Smooth muscle cell (in vitro differentiated cells): ENCODE results near the gene HS2ST1. TPM values are rescaled to one million over a fixed set of nuclear protein-coding genes. Genes with fewer than 3 reads are reported as not detected.

Experiments used
- DNase-seq: peaks from one replicate; lab custom pipeline; 2025; ENCODE audit not compliant: unreplicated experiment; lab: John Stamatoyannopoulos, UW
- H2AFZ ChIP-seq: fragments of 200-600 bp; sonication (generic); 2 replicates; pipeline ENCODE4 v1.6.0; 2016; ENCODE audit warnings: antibody characterized with exemption, low read depth, mild to moderate bottlenecking
- H3F3A ChIP-seq: fragments of 200-600 bp; sonication (generic); 2 replicates; pipeline ENCODE4 v1.6.0; 2017; ENCODE audit warnings: antibody characterized with exemption, low read depth
- H3K27ac ChIP-seq: fragments of 200-600 bp; sonication (generic); 2 replicates; pipeline ENCODE4 v1.5.1; 2016; ENCODE audit warnings: low read depth, mild to moderate bottlenecking
- H3K27me3 ChIP-seq: fragments of 200-600 bp; sonication (generic); 2 replicates; pipeline ENCODE4 v1.6.1; 2016; ENCODE audit warnings: low read depth, mild to moderate bottlenecking
- H3K36me3 ChIP-seq: fragments of 200-600 bp; sonication (generic); 2 replicates; pipeline ENCODE4 v1.5.1; 2016; ENCODE audit warnings: low read depth
- H3K4me1 ChIP-seq: fragments of 200-600 bp; sonication (generic); 2 replicates; pipeline ENCODE4 v1.5.1; 2016; ENCODE audit warnings: low read depth
- H3K4me2 ChIP-seq: fragments of 200-600 bp; sonication (generic); 2 replicates; pipeline ENCODE4 v1.6.0; 2016; ENCODE audit warnings: mild to moderate bottlenecking
- H3K4me3 ChIP-seq: fragments of 200-600 bp; sonication (generic); 2 replicates; pipeline ENCODE4 v1.5.1; 2016; ENCODE audit warnings: mild to moderate bottlenecking
- H3K79me2 ChIP-seq: fragments of 200-600 bp; sonication (generic); 2 replicates; pipeline ENCODE4 v1.6.0; 2016; ENCODE audit warnings: low read depth, mild to moderate bottlenecking
- H3K9ac ChIP-seq: fragments of 200-600 bp; sonication (generic); 2 replicates; pipeline ENCODE4 v1.6.0; 2016; ENCODE audit warnings: low read depth
- H3K9me3 ChIP-seq: fragments of 200-600 bp; sonication (generic); replicated peaks from 2 replicates; pipeline ENCODE4 v1.5.1; 2016; ENCODE audit warnings: low read depth
- H4K20me1 ChIP-seq: fragments of 200-600 bp; sonication (generic); 2 replicates; pipeline ENCODE4 v1.6.0; 2016; ENCODE audit warnings: low read depth
- WGBS: methylation state at CpG from one replicate; pipeline ENCODE4 v1.1.7; 2016; ENCODE audit warnings: low lambda C conversion rate; 5-methylcytosine and 5-hydroxymethylcytosine counted together
- polyA plus RNA-seq: library from polyadenylated mRNA; unstranded; fragments of >200 nt; fragmentation: Nextera tagmentation; extraction: Ambion mirVana; gene quantifications from 2 replicates; pipeline ENCODE4 v1.2.1, GENCODE V29; 2016
- total RNA-seq: library from RNA; depleted of rRNA; stranded (reverse); fragments of >200 nt; gene quantifications from 2 replicates; pipeline ENCODE4 v1.2.3, GENCODE V29; 2014
- TF ChIP-seq, protein P1 (sequence below): fragments of 200-600 bp; sonication (generic); IDR thresholded peaks from 2 replicates; pipeline ENCODE4 v1.5.1; 2017; ENCODE audit warnings: borderline replicate concordance, mild to moderate bottlenecking, antibody characterized with exemption; ENCODE audit not compliant: insufficient read depth, poor library complexity, severe bottlenecking

Gene HS2ST1
- total and polyA plus RNA-seq, 2 experiments from 2014 or later = 14.6 to 35.6 TPM

DNA sequence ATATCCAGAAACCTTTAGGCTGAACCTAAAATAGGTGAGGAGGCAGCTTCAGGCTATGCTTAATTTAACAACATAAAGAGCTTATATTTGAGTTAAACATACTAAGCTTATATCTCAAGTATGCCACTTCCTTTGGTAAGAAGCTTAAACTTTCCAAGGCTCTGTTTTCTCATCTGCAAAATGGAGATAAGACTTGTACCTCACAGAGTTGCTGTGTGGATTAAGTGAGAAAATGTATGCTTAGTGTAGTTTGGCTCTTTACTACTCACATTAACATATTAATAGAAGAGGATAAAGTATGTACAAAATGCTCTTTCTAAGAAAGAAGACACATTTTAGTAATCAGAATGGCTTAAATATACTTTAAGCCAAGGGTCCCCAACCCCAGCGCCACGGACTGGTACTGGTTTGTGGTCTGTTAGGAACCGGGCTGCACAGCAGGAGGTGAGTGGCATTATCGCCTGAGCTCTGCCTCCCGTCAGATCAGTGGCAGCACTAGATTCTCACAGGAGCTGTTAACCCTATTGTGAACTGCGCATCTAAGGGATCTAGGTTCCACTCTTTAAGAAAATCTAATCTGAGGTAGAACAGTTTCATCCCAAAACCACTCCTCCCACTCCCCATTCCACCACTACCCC lies 77.2 kb downstream of the HS2ST1 start:
- no peak overlapping the region for H3K9ac ChIP-seq

DNA sequence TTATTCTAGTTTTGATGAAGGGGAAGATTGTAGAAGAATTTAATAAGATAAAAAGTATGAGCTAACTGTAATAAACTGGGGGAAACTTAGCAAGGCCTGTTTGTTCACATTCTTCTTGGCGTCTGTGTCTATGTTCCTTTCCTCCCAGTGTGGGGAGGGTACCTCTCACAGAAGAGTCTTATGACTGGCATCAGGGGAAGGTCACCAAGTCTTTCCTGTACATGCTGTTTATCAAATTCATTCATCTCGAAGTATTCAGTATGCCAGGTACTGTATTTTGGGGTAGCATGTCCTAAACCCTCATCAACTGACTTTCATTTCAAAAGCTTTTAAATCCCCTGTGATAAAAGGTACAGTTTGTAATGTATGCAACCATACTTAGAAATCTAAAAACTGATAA lies 78.4 kb downstream of the HS2ST1 start:
- Histone ChIP-seq H3K9me3 (no peaks in the 10 kb centered on the region), H3F3A (no peaks in the 10 kb centered on the region), H2AFZ (no peak overlapping the region), H3K79me2 (peaks cover 5% of the 10 kb centered on the region), H3K4me3 (no peak overlapping the region), H4K20me1 (no peaks in the 10 kb centered on the region), H3K36me3 (no peaks in the 10 kb centered on the region), H3K27me3 (no peaks in the 10 kb centered on the region), H3K4me2 (peak overlapping the region; percentile 41), H3K27ac (peak overlapping the region; percentile 44), H3K9ac (no peak overlapping the region), H3K4me1 (peaks cover 8% of the 10 kb centered on the region)
- TF ChIP-seq, protein P1, sequence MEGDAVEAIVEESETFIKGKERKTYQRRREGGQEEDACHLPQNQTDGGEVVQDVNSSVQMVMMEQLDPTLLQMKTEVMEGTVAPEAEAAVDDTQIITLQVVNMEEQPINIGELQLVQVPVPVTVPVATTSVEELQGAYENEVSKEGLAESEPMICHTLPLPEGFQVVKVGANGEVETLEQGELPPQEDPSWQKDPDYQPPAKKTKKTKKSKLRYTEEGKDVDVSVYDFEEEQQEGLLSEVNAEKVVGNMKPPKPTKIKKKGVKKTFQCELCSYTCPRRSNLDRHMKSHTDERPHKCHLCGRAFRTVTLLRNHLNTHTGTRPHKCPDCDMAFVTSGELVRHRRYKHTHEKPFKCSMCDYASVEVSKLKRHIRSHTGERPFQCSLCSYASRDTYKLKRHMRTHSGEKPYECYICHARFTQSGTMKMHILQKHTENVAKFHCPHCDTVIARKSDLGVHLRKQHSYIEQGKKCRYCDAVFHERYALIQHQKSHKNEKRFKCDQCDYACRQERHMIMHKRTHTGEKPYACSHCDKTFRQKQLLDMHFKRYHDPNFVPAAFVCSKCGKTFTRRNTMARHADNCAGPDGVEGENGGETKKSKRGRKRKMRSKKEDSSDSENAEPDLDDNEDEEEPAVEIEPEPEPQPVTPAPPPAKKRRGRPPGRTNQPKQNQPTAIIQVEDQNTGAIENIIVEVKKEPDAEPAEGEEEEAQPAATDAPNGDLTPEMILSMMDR = no peak
- no peak for DNase-seq
- WGBS = 54% methylated on average over 2 of the region's 2 CpGs

More for the DNA sequence above, 77.2 kb downstream of the HS2ST1 start:
- Histone ChIP-seq H2AFZ (no peak overlapping the region), H3K4me2 (no peak overlapping the region), H3K9me3 (no peaks in the 10 kb centered on the region), H3K27me3 (no peaks in the 10 kb centered on the region), H3F3A (no peaks in the 10 kb centered on the region), H3K36me3 (no peaks in the 10 kb centered on the region), H3K4me3 (no peak overlapping the region), H3K4me1 (peaks cover 8% of the 10 kb centered on the region), H4K20me1 (no peaks in the 10 kb centered on the region), H3K27ac (no peak overlapping the region), H3K79me2 (peaks cover 5% of the 10 kb centered on the region)
- DNase-seq = no peak
- TF ChIP-seq, protein P1 = no peak
- 62% methylated on average over 6 of the region's 6 CpGs for WGBS

DNA sequence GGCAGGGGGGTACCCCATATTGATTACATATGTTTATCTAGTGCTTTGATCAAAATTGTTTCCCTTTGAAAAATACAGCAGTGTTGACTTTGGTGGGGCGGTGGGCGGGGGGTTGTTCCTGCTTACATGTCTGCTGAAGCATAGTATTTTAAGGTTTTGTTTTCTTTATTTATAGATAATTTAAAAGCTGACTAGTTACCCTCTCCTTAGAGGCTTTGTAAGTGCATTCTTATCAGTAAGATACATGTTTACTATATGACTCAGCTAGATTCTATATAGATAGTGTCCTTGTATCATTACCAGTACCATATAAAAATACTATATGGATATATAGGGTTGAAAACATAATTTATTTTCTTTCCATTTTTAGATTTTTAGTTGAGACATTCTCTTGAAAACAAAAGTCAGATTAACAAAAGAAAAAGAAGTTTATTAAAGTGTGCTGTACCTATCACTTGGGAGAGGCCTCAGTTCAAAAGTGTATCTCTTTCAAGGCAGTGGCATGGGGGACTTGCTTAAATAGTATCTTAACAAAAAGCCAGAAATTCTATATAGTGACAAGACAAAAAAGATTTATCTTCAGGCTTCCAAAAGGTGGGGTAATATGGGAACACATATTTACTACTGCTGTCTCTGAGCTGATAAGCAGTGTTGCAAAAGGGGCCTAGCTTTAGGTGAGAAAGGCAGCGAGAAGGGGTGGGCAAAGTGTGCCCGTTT lies 79.0 kb downstream of the HS2ST1 start:
- Histone ChIP-seq H2AFZ (no peak overlapping the region), H4K20me1 (no peaks in the 10 kb centered on the region), H3K36me3 (no peaks in the 10 kb centered on the region), H3K9me3 (no peaks in the 10 kb centered on the region), H3K27me3 (no peaks in the 10 kb centered on the region), H3K4me2 (peak overlapping the region; percentile 41), H3K27ac (peak overlapping the region; percentile 44), H3K4me3 (no peak overlapping the region), H3K4me1 (peaks cover 8% of the 10 kb centered on the region), H3F3A (no peaks in the 10 kb centered on the region), H3K9ac (no peak overlapping the region), H3K79me2 (peaks cover 5% of the 10 kb centered on the region)
- 75% methylated on average over 4 of the region's 4 CpGs for WGBS
- no peak for DNase-seq
- TF ChIP-seq, protein P1 = no peak
